Skeletal muscle satellite cell (primary cell): ENCODE data around the gene UFD1.

Source experiments
- H3K27me3 ChIP-seq: 2 replicates; pipeline ENCODE4 v1.7.0; 2013; ENCODE audit warnings: low read length; ENCODE audit not compliant: control insufficient read depth, insufficient read depth
- H3K36me3 ChIP-seq: 2 replicates; pipeline ENCODE4 v1.7.0; 2013; ENCODE audit warnings: mild to moderate bottlenecking, control low read depth, low read length; ENCODE audit not compliant: insufficient read depth
- H3K4me1 ChIP-seq: 2 replicates; pipeline ENCODE4 v1.7.0; 2013; ENCODE audit warnings: low read length; ENCODE audit not compliant: control insufficient read depth, insufficient read depth
- H3K4me2 ChIP-seq: 2 replicates; pipeline ENCODE4 v1.7.0; 2013; ENCODE audit warnings: mild to moderate bottlenecking, low read length
- H3K4me3 ChIP-seq: 2 replicates; pipeline ENCODE4 v1.7.0; 2013; ENCODE audit warnings: low read length
- H3K9ac ChIP-seq: 2 replicates; pipeline ENCODE4 v1.7.0; 2013; ENCODE audit warnings: mild to moderate bottlenecking, low read depth, low read length, moderate library complexity
- H3K9me3 ChIP-seq: replicated peaks from 2 replicates; pipeline ENCODE4 v1.7.0; 2013; ENCODE audit warnings: mild to moderate bottlenecking, control low read depth, low read length

Gene UFD1

GRCh38 chr22:19422440-19423301 is 56.3 kb downstream of the UFD1 start:
- no peaks in the 10 kb centered on the region for H3K27me3 ChIP-seq
- H3K36me3 ChIP-seq: peaks cover 5% of the 10 kb centered on the region
- no peaks in the 10 kb centered on the region for H3K9me3 ChIP-seq
- H3K4me2 ChIP-seq: no peak overlapping the region
- no peak overlapping the region for H3K4me3 ChIP-seq
- no peak overlapping the region for H3K9ac ChIP-seq
- H3K4me1 ChIP-seq: no peaks in the 10 kb centered on the region

GRCh38 chr22:19420321-19420720 is 58.7 kb downstream of the UFD1 start:
- no peak overlapping the region for H3K9ac ChIP-seq
- peaks cover 5% of the 10 kb centered on the region for H3K36me3 ChIP-seq
- no peaks in the 10 kb centered on the region for H3K9me3 ChIP-seq
- no peaks in the 10 kb centered on the region for H3K4me1 ChIP-seq
- no peak overlapping the region for H3K4me3 ChIP-seq
- no peak overlapping the region for H3K4me2 ChIP-seq
- no peaks in the 10 kb centered on the region for H3K27me3 ChIP-seq

- H3K4me1 ChIP-seq: no peaks in the 10 kb centered on the region
- peaks cover 4% of the 10 kb centered on the region for H3K36me3 ChIP-seq
- no peak overlapping the region for H3K4me2 ChIP-seq
- no peak overlapping the region for H3K4me3 ChIP-seq
- no peaks in the 10 kb centered on the region for H3K9me3 ChIP-seq
- no peak overlapping the region for H3K9ac ChIP-seq
- no peaks in the 10 kb centered on the region for H3K27me3 ChIP-seq
These were observed 59.4 kb downstream of the UFD1 start for GRCh38 chr22:19419464-19420178.

- Histone ChIP-seq H3K4me1 (no peaks in the 10 kb centered on the region), H3K9ac (no peak overlapping the region), H3K27me3 (no peaks in the 10 kb centered on the region), H3K36me3 (peaks cover 2% of the 10 kb centered on the region), H3K9me3 (no peaks in the 10 kb centered on the region), H3K4me3 (no peak overlapping the region), H3K4me2 (no peak overlapping the region)
These were observed 59.9 kb downstream of the UFD1 start for GRCh38 chr22:19419086-19419463.

GRCh38 chr22:19412923-19413322 is 66.1 kb downstream of the UFD1 start:
- Histone ChIP-seq H3K9me3 (no peaks in the 10 kb centered on the region), H3K4me3 (no peak overlapping the region), H3K36me3 (peaks cover 19% of the 10 kb centered on the region), H3K27me3 (no peaks in the 10 kb centered on the region), H3K9ac (no peak overlapping the region), H3K4me2 (no peak overlapping the region), H3K4me1 (no peaks in the 10 kb centered on the region)

GRCh38 chr22:19412478-19412877 is 66.5 kb downstream of the UFD1 start:
- no peak overlapping the region for H3K4me2 ChIP-seq
- H3K27me3 ChIP-seq: no peaks in the 10 kb centered on the region
- no peaks in the 10 kb centered on the region for H3K9me3 ChIP-seq
- H3K9ac ChIP-seq: no peak overlapping the region
- H3K4me3 ChIP-seq: no peak overlapping the region
- peaks cover 22% of the 10 kb centered on the region for H3K36me3 ChIP-seq
- no peaks in the 10 kb centered on the region for H3K4me1 ChIP-seq

- Histone ChIP-seq H3K4me2 (no peak overlapping the region), H3K36me3 (peaks cover 29% of the 10 kb centered on the region), H3K9me3 (no peaks in the 10 kb centered on the region), H3K27me3 (no peaks in the 10 kb centered on the region), H3K4me3 (no peak overlapping the region), H3K4me1 (no peaks in the 10 kb centered on the region), H3K9ac (no peak overlapping the region)
These were observed 67.3 kb downstream of the UFD1 start for GRCh38 chr22:19411690-19412045.

GRCh38 chr22:19410941-19411689 is 67.9 kb downstream of the UFD1 start:
- Histone ChIP-seq H3K4me1 (no peaks in the 10 kb centered on the region), H3K4me3 (no peak overlapping the region), H3K9me3 (no peaks in the 10 kb centered on the region), H3K36me3 (peaks cover 34% of the 10 kb centered on the region), H3K9ac (no peak overlapping the region), H3K4me2 (no peak overlapping the region), H3K27me3 (no peaks in the 10 kb centered on the region)

GRCh38 chr22:19407649-19408606 is 71.1 kb downstream of the UFD1 start:
- peaks cover 6% of the 10 kb centered on the region for H3K4me1 ChIP-seq
- H3K9me3 ChIP-seq: no peaks in the 10 kb centered on the region
- no peak overlapping the region for H3K4me3 ChIP-seq
- no peak overlapping the region for H3K9ac ChIP-seq
- peaks cover 46% of the 10 kb centered on the region for H3K36me3 ChIP-seq
- no peak overlapping the region for H3K4me2 ChIP-seq
- H3K27me3 ChIP-seq: no peaks in the 10 kb centered on the region

- Histone ChIP-seq H3K4me1 (peaks cover 7% of the 10 kb centered on the region), H3K4me3 (no peak overlapping the region), H3K4me2 (no peak overlapping the region), H3K27me3 (no peaks in the 10 kb centered on the region), H3K9me3 (no peaks in the 10 kb centered on the region), H3K9ac (no peak overlapping the region), H3K36me3 (peaks cover 49% of the 10 kb centered on the region)
These were observed 72.1 kb downstream of the UFD1 start for GRCh38 chr22:19406846-19407245.
